K562 (cell line): Measurements from ENCODE around the gene ZNF628. TPM values are rescaled to one million over a fixed set of nuclear protein-coding genes. Genes with fewer than 3 reads are reported as not detected.

Source experiments
- ATF7 ChIP-seq: fragments of 450-650 bp; IDR thresholded peaks from 2 replicates; pipeline ENCODE4 v1.7.1; 2014; ENCODE audit warnings: mild to moderate bottlenecking, moderate library complexity
- CHD4 ChIP-seq: fragments of 200-600 bp; sonication (generic); IDR thresholded peaks from 3 replicates; pipeline ENCODE4 v1.6.1; 2012; ENCODE audit warnings: low read depth, mild to moderate bottlenecking, mixed read lengths, low read length, inconsistent platforms; ENCODE audit not compliant: insufficient read depth, insufficient replicate concordance, poor library complexity, severe bottlenecking
- KDM2B ChIP-seq: fragments of 250-450 bp; sonication (Bioruptor Pico); IDR thresholded peaks from 2 replicates; pipeline ENCODE4 v1.8.0; 2021; ENCODE audit warnings: mild to moderate bottlenecking, moderate library complexity
- MCM2 ChIP-seq: fragments of 450-650 bp; IDR thresholded peaks from 2 replicates; pipeline ENCODE4 v1.6.1; 2017; ENCODE audit warnings: low read depth, mild to moderate bottlenecking
- MXI1 ChIP-seq: IDR thresholded peaks from 2 replicates; pipeline ENCODE4 v1.6.1; 2011; ENCODE audit warnings: low read depth, mild to moderate bottlenecking, improper control_type of control experiment, low read length
- NCOA1 ChIP-seq: fragments of 450-650 bp; IDR thresholded peaks from 2 replicates; pipeline ENCODE4 v1.6.1; 2016; ENCODE audit warnings: low read depth
- NCOA6 ChIP-seq: fragments of 450-650 bp; IDR thresholded peaks from 2 replicates; pipeline ENCODE4 v1.6.1; 2017; ENCODE audit warnings: mild to moderate bottlenecking
- NFRKB ChIP-seq: fragments of 450-650 bp; IDR thresholded peaks from 2 replicates; pipeline ENCODE4 v1.6.1; 2016; ENCODE audit warnings: low read depth
- PRMT5 ChIP-seq: sonication (generic); formaldehyde crosslinking; IDR thresholded peaks from 2 replicates; pipeline ENCODE4 v1.5.0; 2020; ENCODE audit warnings: missing genetic modification reagents
- SMARCE1 ChIP-seq: fragments of 450-650 bp; IDR thresholded peaks from 2 replicates; pipeline ENCODE4 v1.7.1; 2016; ENCODE audit warnings: mild to moderate bottlenecking
- TCFL5 ChIP-seq: fragments of 250-450 bp; sonication (Bioruptor Pico); conservative IDR thresholded peaks from 2 replicates; pipeline ENCODE4 v1.6.1; 2021; ENCODE audit warnings: mild to moderate bottlenecking, moderate library complexity, matching md5 sums
- TSC22D4 ChIP-seq: fragments of 450-650 bp; IDR thresholded peaks from 2 replicates; pipeline ENCODE4 v1.6.1; 2016; ENCODE audit warnings: missing genetic modification characterization, missing biosample characterization, control low read depth
- U2AF1 ChIP-seq: fragments of 200-400 bp; formaldehyde crosslinking; optimal IDR thresholded peaks from 2 replicates; pipeline ENCODE3; 2017; ENCODE audit warnings: mild to moderate bottlenecking, low read depth, low read length, moderate library complexity
- ZNF133 ChIP-seq: fragments of 250-450 bp; sonication (Bioruptor Pico); IDR thresholded peaks from 2 replicates; pipeline ENCODE4 v1.4.0; 2020; ENCODE audit warnings: mild to moderate bottlenecking
- ZNF143 ChIP-seq: sonication (generic); formaldehyde crosslinking; IDR thresholded peaks from 2 replicates; pipeline ENCODE4 v1.9.0; 2022; ENCODE audit warnings: mild to moderate bottlenecking, missing genetic modification reagents
- ZNF507 ChIP-seq: conservative IDR thresholded peaks from 2 replicates; pipeline ENCODE4 v1.6.1; 2017; ENCODE audit warnings: missing genetic modification characterization, missing compliant biosample characterization
- ZNF644 ChIP-seq: fragments of 200-800 bp; sonication (Bioruptor generic); IDR thresholded peaks from 2 replicates; pipeline ENCODE4 v1.6.1; 2016; ENCODE audit warnings: low read depth, missing genetic modification characterization, missing compliant biosample characterization
- polyA plus RNA-seq, 8 experiments: library from polyadenylated mRNA; depleted of rRNA in 4 of 8; stranded (reverse) in 5 of 8; unstranded in 3 of 8; fragments of >200 nt; fragmentation: Nextera tagmentation in 2 of 8; fragmentation: Illumina TruSeq in 1 of 8; extraction: Ambion mirVana in 2 of 8; extraction: Trizol in 1 of 8; gene quantifications; 2 replicates each; pipeline versions ENCODE4 v1.2.1 to v1.2.3, GENCODE V29; 2011 to 2014; ENCODE audit warnings: inconsistent platforms in 1 of 8, missing spikeins in 1 of 8
- total RNA-seq, 7 experiments: library from RNA; depleted of rRNA in 6 of 7; stranded (reverse); fragments of >200 nt in 6 of 7; fragmentation: Illumina TruSeq in 2 of 7; extraction: Trizol in 2 of 7; gene quantifications; 2 replicates each; pipeline versions ENCODE4 v1.2.1 to v1.2.3, GENCODE V29; 2011 to 2021; ENCODE audit warnings: low replicate concordance in 1 of 7
- TF ChIP-seq, protein P1 (sequence below): sonication (generic); formaldehyde crosslinking; IDR thresholded peaks from 2 replicates; pipeline ENCODE4 v1.4.0; 2020; ENCODE audit warnings: mild to moderate bottlenecking, missing genetic modification reagents
- TF ChIP-seq, protein P2 (sequence below): sonication (generic); formaldehyde crosslinking; IDR thresholded peaks from 2 replicates; pipeline ENCODE4 v1.8.0; 2022; ENCODE audit warnings: mild to moderate bottlenecking, missing genetic modification reagents
- TF ChIP-seq, protein P3 (sequence below): fragments of 200-800 bp; sonication (Bioruptor generic); IDR thresholded peaks from 2 replicates; pipeline ENCODE4 v1.6.1; 2016; ENCODE audit warnings: missing genetic modification characterization, missing compliant biosample characterization

Gene ZNF628
- total and polyA plus RNA-seq, 9 of the 15 experiments (the other 6 are each of a cell fraction or from before 2014, with no cell fraction given): 0.13 to 13.6 (median 2.2) TPM; not detected in 3

DNA sequence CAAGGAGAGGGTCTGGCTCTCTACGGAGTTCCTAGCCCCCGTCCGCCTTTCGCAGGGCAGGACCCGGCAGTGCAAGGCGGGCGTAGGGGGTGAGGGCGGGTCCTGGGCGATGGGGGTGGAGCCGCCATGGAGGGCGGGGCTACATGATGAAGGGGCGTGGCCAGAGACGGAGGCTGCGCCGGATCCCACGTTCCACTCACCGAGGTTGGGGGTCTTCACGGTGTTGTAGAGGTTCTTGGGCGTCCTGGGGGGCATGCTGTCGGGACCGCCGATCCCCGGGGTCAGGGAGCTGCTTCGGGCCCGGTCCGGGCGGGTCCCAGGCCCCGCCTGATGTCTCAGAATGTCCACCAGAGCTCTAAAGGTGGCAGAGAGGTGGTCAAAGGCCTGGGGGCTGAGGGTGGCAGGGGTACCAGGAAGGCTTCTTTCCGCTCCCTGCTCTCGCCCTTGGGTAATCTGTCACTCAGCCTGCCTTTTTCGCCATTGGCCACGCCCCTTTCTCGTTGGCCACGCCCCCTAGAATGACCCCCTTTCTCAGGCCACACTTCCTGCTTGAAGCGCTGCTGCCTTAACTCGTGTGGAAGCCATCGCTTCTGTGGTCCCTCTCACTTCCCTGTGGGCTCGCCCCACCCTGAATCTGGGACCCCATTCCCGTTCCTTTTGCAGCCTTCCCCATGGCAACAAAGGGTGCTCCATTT, 35.9 kb upstream of the ZNF628 start (continued):
- TF ChIP-seq TCFL5: no peak
- TF ChIP-seq ATF7: 0 out of 2 replicates have a peak, but pooled peaks have one; percentile 16
- no peak for TF ChIP-seq ZNF507 (tag)
- no peak for TF ChIP-seq SMARCE1
- TF ChIP-seq MCM2: no peak
- no peak for TF ChIP-seq NCOA1
- TF ChIP-seq TSC22D4 (tag): no peak
- TF ChIP-seq ZNF133 (CRISPR knock-in tag): no peak
- TF ChIP-seq, protein P1, sequence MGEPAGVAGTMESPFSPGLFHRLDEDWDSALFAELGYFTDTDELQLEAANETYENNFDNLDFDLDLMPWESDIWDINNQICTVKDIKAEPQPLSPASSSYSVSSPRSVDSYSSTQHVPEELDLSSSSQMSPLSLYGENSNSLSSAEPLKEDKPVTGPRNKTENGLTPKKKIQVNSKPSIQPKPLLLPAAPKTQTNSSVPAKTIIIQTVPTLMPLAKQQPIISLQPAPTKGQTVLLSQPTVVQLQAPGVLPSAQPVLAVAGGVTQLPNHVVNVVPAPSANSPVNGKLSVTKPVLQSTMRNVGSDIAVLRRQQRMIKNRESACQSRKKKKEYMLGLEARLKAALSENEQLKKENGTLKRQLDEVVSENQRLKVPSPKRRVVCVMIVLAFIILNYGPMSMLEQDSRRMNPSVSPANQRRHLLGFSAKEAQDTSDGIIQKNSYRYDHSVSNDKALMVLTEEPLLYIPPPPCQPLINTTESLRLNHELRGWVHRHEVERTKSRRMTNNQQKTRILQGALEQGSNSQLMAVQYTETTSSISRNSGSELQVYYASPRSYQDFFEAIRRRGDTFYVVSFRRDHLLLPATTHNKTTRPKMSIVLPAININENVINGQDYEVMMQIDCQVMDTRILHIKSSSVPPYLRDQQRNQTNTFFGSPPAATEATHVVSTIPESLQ: no peak
- no peak for TF ChIP-seq PRMT5
- no peak for TF ChIP-seq CHD4
- TF ChIP-seq, protein P2, sequence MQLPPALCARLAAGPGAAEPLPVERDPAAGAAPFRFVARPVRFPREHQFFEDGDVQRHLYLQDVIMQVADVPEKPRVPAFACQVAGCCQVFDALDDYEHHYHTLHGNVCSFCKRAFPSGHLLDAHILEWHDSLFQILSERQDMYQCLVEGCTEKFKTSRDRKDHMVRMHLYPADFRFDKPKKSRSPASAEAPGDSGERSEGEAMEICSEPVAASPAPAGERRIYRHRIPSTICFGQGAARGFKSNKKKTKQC (CRISPR knock-in tag): no peak
- TF ChIP-seq, protein P3, sequence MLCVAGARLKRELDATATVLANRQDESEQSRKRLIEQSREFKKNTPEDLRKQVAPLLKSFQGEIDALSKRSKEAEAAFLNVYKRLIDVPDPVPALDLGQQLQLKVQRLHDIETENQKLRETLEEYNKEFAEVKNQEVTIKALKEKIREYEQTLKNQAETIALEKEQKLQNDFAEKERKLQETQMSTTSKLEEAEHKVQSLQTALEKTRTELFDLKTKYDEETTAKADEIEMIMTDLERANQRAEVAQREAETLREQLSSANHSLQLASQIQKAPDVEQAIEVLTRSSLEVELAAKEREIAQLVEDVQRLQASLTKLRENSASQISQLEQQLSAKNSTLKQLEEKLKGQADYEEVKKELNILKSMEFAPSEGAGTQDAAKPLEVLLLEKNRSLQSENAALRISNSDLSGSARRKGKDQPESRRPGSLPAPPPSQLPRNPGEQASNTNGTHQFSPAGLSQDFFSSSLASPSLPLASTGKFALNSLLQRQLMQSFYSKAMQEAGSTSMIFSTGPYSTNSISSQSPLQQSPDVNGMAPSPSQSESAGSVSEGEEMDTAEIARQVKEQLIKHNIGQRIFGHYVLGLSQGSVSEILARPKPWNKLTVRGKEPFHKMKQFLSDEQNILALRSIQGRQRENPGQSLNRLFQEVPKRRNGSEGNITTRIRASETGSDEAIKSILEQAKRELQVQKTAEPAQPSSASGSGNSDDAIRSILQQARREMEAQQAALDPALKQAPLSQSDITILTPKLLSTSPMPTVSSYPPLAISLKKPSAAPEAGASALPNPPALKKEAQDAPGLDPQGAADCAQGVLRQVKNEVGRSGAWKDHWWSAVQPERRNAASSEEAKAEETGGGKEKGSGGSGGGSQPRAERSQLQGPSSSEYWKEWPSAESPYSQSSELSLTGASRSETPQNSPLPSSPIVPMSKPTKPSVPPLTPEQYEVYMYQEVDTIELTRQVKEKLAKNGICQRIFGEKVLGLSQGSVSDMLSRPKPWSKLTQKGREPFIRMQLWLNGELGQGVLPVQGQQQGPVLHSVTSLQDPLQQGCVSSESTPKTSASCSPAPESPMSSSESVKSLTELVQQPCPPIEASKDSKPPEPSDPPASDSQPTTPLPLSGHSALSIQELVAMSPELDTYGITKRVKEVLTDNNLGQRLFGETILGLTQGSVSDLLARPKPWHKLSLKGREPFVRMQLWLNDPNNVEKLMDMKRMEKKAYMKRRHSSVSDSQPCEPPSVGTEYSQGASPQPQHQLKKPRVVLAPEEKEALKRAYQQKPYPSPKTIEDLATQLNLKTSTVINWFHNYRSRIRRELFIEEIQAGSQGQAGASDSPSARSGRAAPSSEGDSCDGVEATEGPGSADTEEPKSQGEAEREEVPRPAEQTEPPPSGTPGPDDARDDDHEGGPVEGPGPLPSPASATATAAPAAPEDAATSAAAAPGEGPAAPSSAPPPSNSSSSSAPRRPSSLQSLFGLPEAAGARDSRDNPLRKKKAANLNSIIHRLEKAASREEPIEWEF (CRISPR knock-in tag): no peak
- TF ChIP-seq NCOA6: no peak
- TF ChIP-seq ZNF644 (tag): no peak
- TF ChIP-seq ZNF143: 0 out of 2 replicates have a peak, but pooled peaks have one; percentile 38
- TF ChIP-seq NFRKB: no peak
- no peak for TF ChIP-seq U2AF1
- no peak for TF ChIP-seq KDM2B (CRISPR knock-in tag)
- no peak for TF ChIP-seq MXI1
